Suprapubic skin (tissue), 4 donors: ENCODE data around the gene FXYD5.

Source experiments
- EP300 ChIP-seq: sonication (generic); formaldehyde crosslinking; IDR thresholded peaks from one replicate; pipeline ENCODE4 v1.6.1; 2017; ENCODE audit warnings: antibody characterized with exemption
- POLR2AphosphoS5 ChIP-seq, 3 donors: sonication (generic); formaldehyde crosslinking; IDR thresholded peaks; one replicate each; pipeline ENCODE4 v1.6.1; 2017; ENCODE audit warnings: antibody characterized with exemption in 3 of 3

GRCh38 chr19:35155981-35156672 is 1.6 kb downstream of the FXYD5 start:
- no peak for TF ChIP-seq EP300
- no peak for TF ChIP-seq POLR2AphosphoS5 (IDR thresholded peaks at IDR 0.05)
